Right lobe of liver (tissue), 6 donors: ENCODE results near the gene ABHD2. TPM values are rescaled to one million over a fixed set of nuclear protein-coding genes. Genes with fewer than 3 reads are reported as not detected.
A peak's percentile ranks its signal among the peaks of the same experiment; 100 is the strongest.

Experiments
- ATAC-seq, 4 donors: fragments of 200-7000 bp; cut with Tn5 transposase; one replicate each; pipeline ENCODE4 v1.9.1; 2020; ENCODE audit warnings: mild to moderate bottlenecking in 4 of 4, moderate library complexity in 4 of 4
- DNase-seq, 3 donors: peaks; one replicate each; pipeline ENCODE4 v3.0.0-alpha.2; 2020
- H3K27ac ChIP-seq, 3 donors: fragments of 200-600 bp; one replicate each; pipeline ENCODE4 v1.8.0; 2022
- H3K27me3 ChIP-seq, 2 donors: fragments of 200-600 bp; one replicate each; pipeline ENCODE4 v1.8.0; 2022
- H3K36me3 ChIP-seq, 4 donors: fragments of 200-600 bp; sonication (generic) in 1 of 4; one replicate each; pipeline versions ENCODE4 v1.5.1 to v1.8.0; 2017 to 2022; ENCODE audit warnings: control low read depth in 1 of 4
- H3K4me1 ChIP-seq, 4 donors: fragments of 200-600 bp; sonication (generic) in 1 of 4; one replicate each; pipeline versions ENCODE4 v1.5.1 to v1.8.0; 2017 to 2022; ENCODE audit warnings: control low read depth in 1 of 4
- H3K4me3 ChIP-seq, 3 donors: fragments of 200-600 bp; one replicate each; pipeline ENCODE4 v1.8.0; 2022
- H3K9me3 ChIP-seq, 4 donors: fragments of 200-600 bp; sonication (generic) in 1 of 4; one replicate each; pipeline versions ENCODE4 v1.5.1 to v1.8.0; 2017 to 2022; ENCODE audit warnings: control low read depth in 1 of 4
- CTCF ChIP-seq, 4 donors: fragments of 200-600 bp in 3 of 4; fragments of 450-650 bp in 1 of 4; IDR thresholded peaks; one replicate each; pipeline versions ENCODE4 v1.5.1 to v1.8.0; 2016 to 2022; ENCODE audit warnings: antibody characterized with exemption in 4 of 4, mild to moderate bottlenecking in 2 of 4
- POLR2A ChIP-seq: fragments of 450-650 bp; IDR thresholded peaks from one replicate; pipeline ENCODE4 v1.6.1; 2017; ENCODE audit warnings: antibody characterized with exemption, mild to moderate bottlenecking
- WGBS: methylation state at CpG from one replicate; pipeline ENCODE4 v1.1.6; 2018; ENCODE audit warnings: low coverage, low lambda C conversion rate; ENCODE audit not compliant: insufficient coverage; ENCODE audit errors: missing lambda C conversion rate; 5-methylcytosine and 5-hydroxymethylcytosine counted together
- intact Hi-C, 2 donors: fragments of 100-400 bp; cut with DNase I; formaldehyde crosslinking; loops; one replicate each; pipeline versions ENCODE4 v1.11.2 to v1.14.1; 2022
- total RNA-seq, 6 experiments: library from RNA; depleted of rRNA in 2 of 6; stranded (reverse); fragments of >200 nt in 2 of 6; fragmentation: NEBNext Ultra II Directional in 3 of 6; extraction: Animal tissue kit (Norgen Biotek cat#: 25700) in 3 of 6; gene quantifications; one replicate each; pipeline versions ENCODE4 v1.1.0 to v1.2.4, GENCODE V29; 2016 to 2023
- donor health status: DM: no; HTN: yes; CAD: no.
- donor health status: DM: no; HTN: no; CAD: no.
- donor health status: DM: no; HTN: no; CAD: no.
- donor health status: DM: no; HTN: yes; CAD: no.
- donor health status: DM: no; HTN: yes; CAD: no.

The ABHD2 gene
- total RNA-seq, 6 experiments from 2014 or later: 136 to 392 (median 315) TPM

- H3K4me1 ChIP-seq: peaks cover 0 to 37% (median 16%) of the 10 kb centered on the region in 4 donors
- no peak for TF ChIP-seq CTCF (IDR thresholded peaks at IDR 0.05)
- no peak for TF ChIP-seq POLR2A
- intact Hi-C loops: no loop called here
- peak in 1 of 4 donors; percentile 12 for ATAC-seq
- H3K27ac ChIP-seq: no peak overlapping the region
- 30% methylated on average over 7 of the region's 7 CpGs for WGBS
- DNase-seq: no peak
- H3K4me3 ChIP-seq: no peak overlapping the region
- no peaks in the 10 kb centered on the region for H3K27me3 ChIP-seq
- no peaks in the 10 kb centered on the region for H3K9me3 ChIP-seq
- peaks cover 0 to 26% (median 2%) of the 10 kb centered on the region in 4 donors for H3K36me3 ChIP-seq
Observed at GRCh38 chr15:89167267-89168176, 79.3 kb downstream of the ABHD2 start.

- peaks cover 0 to 32% (median 15%) of the 10 kb centered on the region in 4 donors for H3K4me1 ChIP-seq
- H3K36me3 ChIP-seq: peaks cover 0 to 27% (median 2%) of the 10 kb centered on the region in 4 donors
- intact Hi-C loops: no loop called here
- H3K27ac ChIP-seq: no peak overlapping the region
- ATAC-seq: no peak
- no peak for DNase-seq
- H3K9me3 ChIP-seq: no peaks in the 10 kb centered on the region
- TF ChIP-seq CTCF (IDR thresholded peaks at IDR 0.05) (no peak), POLR2A (no peak)
- no peak overlapping the region for H3K4me3 ChIP-seq
- H3K27me3 ChIP-seq: no peaks in the 10 kb centered on the region
Observed at GRCh38 chr15:89168316-89168833, 80.1 kb downstream of the ABHD2 start.

- ATAC-seq: no peak
- Histone ChIP-seq H3K27ac (no peak overlapping the region), H3K4me3 (no peak overlapping the region), H3K4me1 (peaks cover 0 to 17% (median 7%) of the 10 kb centered on the region in 4 donors), H3K9me3 (no peaks in the 10 kb centered on the region), H3K36me3 (peaks cover 0 to 23% (median 9%) of the 10 kb centered on the region in 4 donors), H3K27me3 (no peaks in the 10 kb centered on the region)
- TF ChIP-seq POLR2A (no peak), CTCF (IDR thresholded peaks at IDR 0.05) (no peak)
- intact Hi-C loops: no loop called here
- DNase-seq: no peak
- 90% methylated on average over 2 of the region's 3 CpGs for WGBS
Observed at GRCh38 chr15:89170364-89170763, 82.1 kb downstream of the ABHD2 start.

GRCh38 chr15:89171136-89172072, 83.1 kb downstream of the ABHD2 start:
- no peak overlapping the region for H3K27ac ChIP-seq
- peaks cover 0 to 34% (median 19%) of the 10 kb centered on the region in 4 donors for H3K36me3 ChIP-seq
- H3K4me1 ChIP-seq: peaks cover 0 to 6% (median 2%) of the 10 kb centered on the region in 4 donors
- no peaks in the 10 kb centered on the region for H3K9me3 ChIP-seq
- ATAC-seq (peak; percentile 67 to 84 (median 72)), DNase-seq (peak in 1 of 3 donors; percentile 38)
- TF ChIP-seq CTCF (IDR thresholded peaks at IDR 0.05): peak; percentile 59 to 66 (median 62)
- TF ChIP-seq POLR2A: no peak
- 46% methylated on average over 9 of the region's 12 CpGs for WGBS
- H3K4me3 ChIP-seq: no peak overlapping the region
- no peaks in the 10 kb centered on the region for H3K27me3 ChIP-seq
- intact Hi-C loops: no loop called here
